HG03442 (cell line): ENCODE results near the gene FBXO17.
"Not testable (repeated sequence)": the region's sequence is repeated elsewhere in the genome, so short reads cannot be mapped to it uniquely, and the experiment has no call there.

Experiments
- ATAC-seq: cut with Tn5 transposase; IDR thresholded peaks from one replicate; pipeline ENCODE4 v1.9.1; 2021; ENCODE audit warnings: mild to moderate bottlenecking, moderate library complexity; ENCODE audit not compliant: unreplicated experiment

The FBXO17 gene

DNA sequence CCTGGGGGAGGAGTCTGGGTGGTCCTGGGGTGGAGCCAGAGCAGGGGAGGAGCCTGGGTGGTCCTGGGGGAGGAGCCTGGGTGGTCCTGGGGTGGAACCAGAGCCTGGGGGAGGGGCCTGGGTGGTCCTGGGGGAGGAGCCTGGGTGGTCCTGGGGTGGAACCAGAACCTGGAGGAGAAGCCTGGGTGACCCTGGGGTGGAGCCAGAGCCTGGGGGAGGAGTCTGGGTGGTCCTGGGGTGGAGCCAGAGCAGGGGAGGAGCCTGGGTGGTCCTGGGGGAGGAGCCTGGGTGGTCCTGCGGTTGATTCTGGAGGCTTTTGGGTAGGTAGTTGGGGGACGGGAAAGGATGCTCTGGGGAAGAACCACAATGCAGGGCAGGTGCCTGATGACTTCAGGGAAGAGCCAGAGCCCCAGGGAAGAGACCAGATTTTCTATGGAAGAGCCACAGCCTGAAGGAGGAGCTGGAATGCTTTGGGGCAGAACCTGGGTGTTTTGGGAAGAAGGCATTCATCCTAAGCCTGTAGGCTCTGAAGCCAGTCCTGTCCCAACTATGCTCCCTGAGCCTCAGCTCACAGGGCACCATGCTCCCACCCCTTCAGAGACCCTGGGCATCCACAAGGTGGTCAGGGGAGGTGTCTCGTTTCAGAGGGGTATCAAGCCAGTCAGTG is 29.8 kb downstream of the FBXO17 start:
- ATAC-seq: no peak

DNA sequence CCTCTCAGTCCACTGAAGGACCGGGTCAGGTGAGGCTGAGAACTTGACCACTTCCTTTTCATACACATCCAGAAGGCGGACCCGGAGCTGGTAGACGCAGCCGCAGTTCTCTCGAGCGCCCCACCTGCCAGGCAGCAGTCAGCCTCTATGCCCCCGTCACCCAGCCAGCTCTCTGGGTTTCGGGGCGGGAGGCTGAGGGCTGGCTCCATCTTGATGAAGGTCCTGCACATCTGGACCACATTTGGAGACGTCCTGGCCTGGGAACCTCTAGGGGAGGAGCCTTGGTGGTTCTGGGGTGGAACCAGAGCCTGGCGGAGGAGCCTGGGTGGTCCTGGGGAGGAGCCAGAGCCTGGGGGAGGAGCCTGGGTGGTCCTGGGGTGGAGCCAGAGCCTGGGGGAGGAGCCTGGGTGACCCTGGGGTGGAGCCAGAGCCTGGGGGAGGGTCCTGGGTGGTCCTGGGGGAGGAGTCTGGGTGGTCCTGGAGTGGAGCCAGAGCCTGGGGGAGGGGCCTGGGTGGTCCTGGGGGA is 30.5 kb downstream of the FBXO17 start:
- no peak for ATAC-seq

DNA sequence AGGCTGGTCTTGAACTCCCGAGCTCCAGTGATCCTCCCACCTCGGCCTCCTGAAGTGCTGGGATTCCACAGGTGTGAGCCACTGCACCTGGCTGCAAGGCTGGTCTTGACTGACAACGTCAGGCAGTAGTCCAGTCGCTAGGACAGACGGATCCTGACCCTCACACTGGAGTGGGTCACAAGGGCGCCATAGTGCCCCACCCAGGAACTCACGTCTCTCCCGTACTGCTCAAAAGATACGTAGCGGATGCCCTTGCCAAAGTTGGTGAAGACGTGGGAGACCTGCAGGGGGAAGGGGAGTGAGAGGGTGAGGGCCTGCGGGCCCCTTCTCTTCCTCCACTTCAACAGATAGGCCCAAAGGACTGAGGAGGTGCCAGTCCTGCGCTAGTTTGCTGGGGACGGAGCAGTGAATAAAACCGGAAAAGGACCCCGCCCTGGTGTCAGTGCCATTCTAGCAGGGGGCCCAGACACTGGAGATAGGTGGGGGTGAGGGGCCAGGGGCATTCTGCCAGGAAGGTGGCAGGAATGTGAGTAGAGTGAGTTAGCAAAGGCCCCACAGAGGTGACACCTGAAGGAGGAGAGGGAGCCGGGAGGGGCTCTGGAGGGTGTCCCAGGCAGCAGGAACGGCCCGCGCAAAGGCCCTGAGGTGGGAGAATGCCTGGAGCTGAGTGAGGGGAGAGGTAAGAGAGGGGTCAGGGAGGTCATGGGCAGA is 32.9 kb downstream of the FBXO17 start:
- no peak for ATAC-seq

DNA sequence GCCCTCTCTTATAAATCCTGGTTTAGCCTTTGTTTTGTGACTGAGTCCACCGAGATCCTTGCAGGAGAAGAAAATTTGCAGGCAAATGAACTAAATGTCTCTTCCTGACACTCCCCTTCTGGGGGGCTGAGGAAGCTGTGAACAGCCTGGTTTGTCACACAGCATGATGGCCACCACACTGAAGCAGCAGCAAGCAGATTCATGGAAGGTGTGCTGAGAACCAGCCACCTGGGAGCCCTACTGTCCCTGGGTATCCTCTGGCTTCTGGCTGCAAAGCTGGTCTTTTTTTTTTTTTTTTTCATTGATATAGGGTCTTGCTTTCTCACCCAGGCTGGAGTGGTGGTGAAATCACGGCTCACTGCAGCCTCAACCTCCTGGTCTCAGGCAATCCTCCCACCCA is 33.6 kb downstream of the FBXO17 start:
- no peak for ATAC-seq

DNA sequence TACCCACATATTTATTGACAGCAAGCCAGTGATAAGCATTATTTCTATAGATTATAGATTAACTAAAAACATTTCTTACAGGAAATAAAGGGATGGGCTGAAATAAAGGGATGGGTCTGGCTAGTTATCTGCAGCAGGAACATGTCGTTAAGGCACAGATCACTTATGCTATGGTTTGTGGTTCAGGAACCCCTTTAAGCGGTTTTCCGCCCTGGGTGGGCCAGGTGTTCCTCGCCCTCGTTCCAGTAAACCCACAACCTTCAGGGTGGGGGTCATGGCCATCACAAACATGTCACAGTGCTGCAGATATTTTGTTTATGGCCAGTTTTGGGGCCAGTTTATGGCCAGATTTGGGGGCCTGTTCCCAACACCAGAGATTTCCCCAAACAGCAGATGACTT is 34.1 kb downstream of the FBXO17 start:
- ATAC-seq: not testable (repeated sequence)

DNA sequence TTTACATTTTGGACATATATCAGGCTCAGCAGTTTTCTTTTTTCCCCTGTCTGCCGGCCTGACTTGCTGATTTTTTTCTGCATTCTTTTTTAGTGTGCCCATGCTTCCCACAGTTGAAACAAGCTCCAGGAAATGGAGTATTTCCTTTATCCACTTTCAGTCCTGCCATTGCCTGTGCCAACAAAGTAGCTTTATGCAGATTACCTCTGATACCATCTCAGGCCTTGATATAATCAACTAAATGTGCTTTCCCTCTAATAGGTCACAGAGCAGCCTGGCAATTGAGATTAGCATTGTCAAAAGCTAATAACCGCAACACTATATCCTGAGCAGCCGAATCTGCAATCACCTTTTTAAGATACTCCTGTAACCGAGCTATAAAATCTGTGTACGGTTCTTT is 35.6 kb downstream of the FBXO17 start:
- no peak for ATAC-seq

DNA sequence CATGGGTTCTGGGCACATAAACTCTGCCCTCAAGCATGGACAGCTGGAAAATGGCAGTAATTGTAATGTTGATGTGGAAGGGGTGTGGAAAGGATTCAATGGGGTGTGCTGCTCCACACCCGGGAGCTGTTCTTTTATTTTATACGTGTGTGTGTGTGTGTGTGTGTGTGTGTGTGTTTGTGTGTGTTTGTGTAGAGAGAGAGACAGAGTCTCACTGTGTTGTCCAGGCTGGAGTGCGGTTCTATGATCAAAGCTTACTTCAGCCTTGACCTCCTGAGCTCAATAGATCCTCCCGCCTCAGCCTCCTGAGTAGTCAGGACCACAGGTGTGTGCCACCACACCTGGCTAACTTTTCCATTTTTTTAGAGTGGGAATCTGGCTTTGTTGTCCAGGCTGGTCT is 42.0 kb downstream of the FBXO17 start:
- no peak for ATAC-seq

DNA sequence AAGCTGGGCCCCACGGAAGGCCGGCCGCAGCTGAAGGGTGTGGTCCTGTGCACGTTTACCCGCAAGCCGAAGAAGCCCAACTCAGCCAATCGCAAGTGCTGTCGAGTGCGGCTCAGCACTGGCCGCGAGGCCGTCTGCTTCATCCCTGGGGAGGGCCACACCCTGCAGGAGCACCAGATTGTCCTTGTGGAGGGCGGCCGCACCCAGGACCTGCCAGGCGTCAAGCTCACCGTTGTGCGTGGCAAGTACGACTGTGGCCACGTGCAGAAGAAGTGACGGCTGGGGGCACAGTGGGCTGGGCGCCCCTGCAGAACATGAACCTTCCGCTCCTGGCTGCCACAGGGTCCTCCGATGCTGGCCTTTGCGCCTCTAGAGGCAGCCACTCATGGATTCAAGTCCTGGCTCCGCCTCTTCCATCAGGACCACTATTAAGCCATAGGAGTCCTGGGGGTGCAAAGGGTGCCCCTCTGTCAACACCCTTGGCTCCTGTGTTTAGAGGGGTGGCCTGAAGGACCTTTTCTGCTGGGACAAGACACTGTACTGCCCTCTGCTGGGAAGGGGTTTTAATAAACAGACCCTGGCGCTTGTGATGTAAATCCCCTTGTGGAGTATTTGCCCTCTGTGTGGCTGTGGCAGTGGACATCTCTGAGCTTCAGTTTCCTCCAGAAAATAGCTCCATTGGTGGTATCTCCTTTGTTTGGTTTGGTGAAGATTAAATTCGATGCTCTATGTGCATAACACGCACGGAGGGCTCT is 42.9 kb downstream of the FBXO17 start:
- ATAC-seq: no peak

DNA sequence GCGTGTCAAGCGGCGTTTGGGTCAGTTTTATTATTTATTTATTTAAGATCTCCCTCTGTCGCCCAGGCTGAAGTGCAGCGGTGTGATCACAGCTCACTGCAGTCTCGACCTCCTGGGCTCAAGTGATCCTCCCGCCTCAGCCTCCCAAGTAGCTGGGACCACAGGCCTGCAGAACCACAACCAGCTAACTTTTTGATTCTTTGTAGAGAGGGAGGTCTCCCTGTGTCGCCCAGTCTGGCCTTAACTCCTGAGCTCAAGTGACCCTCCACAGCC is 44.1 kb downstream of the FBXO17 start:
- ATAC-seq: no peak

DNA sequence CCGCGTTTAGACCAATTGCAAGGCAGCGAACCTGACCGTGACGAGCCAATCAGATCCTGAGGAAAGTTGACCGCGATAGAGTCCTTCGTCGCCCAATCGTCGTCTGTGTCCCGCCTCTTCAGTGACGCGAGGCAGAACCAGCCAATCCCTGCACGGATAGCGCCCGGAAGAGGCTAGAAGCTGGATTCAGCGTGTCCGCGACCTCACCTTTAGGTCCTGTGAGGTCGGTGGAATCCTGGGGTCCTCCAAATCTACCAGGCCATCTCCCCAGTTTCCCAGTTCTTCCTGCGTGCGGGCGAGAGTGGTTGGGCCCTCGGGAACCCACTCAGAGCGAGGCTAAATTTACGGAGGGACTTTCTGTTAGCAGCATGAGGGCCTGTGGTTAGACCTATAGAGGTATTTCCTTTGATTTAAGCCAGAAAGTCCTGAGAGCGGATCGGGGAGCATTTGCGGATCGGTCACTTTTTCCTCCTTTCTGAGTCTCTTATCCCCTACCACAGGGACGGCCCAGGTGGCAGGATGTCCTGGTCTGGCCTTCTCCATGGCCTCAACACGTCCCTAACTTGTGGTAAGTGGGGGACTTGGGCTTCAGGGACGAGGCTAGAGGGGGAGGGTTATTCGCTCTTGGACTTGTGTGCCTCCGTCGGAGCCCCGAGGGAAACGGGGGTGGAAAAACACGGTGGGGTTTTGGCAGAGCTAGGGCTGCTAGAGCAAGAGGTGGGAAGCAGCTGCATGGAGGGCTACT is 44.6 kb downstream of the FBXO17 start, which contains the start of gene MRPS12:
Gene MRPS12, plus strand, starts transcription at position 169 of the 745 bp plus-strand sequence. Its CDS starts 351 bp downstream, at position 520.
- ATAC-seq: peak; percentile 91

DNA sequence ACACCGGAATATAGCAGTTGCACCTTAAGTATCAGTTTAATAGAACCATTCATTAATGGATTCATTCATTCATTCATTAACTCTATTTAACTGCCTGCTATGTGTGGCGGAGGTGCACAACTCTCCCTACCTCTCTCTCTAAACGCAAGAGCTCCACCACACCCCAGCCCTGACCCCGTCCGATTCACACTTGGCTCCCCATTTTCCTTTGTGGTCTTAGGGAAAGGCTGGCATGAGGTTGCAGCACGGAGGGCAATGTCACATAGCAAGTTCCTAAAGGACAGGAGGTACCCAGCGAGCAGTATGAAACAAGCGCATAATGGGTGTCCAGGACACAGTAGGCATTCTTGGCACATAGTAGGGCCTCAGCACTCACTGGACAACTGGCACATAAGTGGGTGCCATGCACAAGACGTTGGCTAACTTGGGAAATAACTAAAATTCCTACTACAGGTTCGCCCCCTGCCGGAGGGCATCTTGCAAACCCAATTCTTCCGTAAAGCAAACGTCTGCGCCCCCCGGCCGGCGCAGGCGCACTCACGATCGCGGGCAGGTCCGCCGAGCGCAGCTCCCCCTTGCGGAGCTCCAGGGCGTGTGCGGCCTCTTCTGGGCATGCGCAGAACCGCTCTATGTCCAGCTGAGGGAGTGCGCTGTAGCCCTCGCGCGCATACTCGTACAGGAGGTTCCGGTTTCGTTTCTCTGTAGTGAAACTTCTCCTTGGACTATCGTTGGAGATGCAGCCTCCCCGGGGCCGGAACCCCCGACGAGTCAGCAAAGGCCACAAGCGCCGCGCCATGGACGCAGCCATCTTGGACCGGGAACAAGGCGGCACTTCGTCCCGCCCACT is 45.4 kb downstream of the FBXO17 start, which contains the start of gene SARS2:
Gene SARS2, minus strand, starts transcription at position 835 of the 847 bp plus-strand sequence. Its CDS starts 27 bp downstream, at position 808.
- ATAC-seq: peak; percentile 64

DNA sequence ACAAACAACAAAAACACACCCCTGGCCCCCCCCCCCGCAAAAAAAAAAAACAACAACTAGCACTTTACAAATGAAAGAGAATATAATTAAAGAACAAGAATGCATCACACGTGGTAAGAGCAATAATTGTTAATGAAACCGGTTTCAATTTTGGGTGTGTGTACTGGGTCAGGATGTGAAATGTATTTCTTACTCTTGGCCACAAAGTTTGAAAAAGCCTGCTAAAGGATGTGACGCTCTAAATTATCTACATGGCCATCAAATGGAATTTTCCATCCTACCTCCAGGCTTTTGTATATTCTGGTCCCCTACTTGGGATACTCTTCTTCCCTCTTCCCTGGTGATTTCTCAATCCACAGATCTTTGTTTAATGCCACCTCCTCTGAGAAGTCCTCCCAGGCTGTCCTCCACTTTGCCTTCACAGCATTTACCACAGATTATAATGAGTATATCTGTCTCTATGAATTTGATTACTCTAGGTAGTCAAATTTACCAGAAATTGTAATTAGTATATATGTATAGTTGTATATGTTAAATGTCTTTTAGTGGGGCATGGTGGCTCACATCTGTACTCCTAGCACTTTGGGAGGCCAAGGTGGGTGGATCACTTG is 47.0 kb downstream of the FBXO17 start:
- ATAC-seq: no peak

DNA sequence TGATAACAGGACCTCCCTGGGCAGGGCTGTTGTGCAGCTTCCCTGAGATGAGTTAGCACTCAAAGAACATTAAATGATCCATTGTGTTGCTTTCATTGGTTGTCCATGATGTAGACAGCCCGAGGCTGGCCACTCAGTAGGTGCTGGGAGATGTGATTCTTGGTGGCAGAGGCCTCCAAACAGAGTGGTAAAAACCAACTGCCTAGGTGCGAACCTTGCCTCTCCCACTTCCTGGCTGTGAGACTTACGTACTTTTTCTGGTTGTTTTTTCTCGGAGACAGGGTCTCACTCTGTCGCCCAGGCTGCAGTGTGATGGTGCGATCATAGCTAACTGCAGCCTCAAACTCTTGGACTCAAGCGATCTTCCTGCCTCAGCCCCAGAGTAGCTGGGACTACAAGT is 51.2 kb downstream of the FBXO17 start:
- ATAC-seq: no peak

DNA sequence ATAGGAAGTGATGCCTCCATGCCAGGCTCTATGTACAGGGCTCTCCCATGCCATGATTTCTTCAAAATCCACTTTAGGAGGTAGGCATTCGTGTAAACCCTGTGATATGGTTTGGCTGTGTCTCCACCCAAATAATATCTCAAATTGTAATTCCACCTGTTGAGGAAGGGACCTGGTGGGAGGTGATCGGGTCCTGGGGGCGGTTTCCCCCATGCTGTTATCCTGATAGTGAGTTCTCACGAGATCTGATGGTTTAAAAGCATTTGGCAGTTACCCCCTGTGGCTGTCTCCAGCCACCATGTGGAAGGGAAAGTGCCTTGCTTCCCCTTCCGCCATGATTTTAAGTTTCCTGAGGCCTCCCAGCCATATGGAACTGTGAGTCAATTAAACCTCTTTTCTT is 53.1 kb downstream of the FBXO17 start:
- no peak for ATAC-seq

DNA sequence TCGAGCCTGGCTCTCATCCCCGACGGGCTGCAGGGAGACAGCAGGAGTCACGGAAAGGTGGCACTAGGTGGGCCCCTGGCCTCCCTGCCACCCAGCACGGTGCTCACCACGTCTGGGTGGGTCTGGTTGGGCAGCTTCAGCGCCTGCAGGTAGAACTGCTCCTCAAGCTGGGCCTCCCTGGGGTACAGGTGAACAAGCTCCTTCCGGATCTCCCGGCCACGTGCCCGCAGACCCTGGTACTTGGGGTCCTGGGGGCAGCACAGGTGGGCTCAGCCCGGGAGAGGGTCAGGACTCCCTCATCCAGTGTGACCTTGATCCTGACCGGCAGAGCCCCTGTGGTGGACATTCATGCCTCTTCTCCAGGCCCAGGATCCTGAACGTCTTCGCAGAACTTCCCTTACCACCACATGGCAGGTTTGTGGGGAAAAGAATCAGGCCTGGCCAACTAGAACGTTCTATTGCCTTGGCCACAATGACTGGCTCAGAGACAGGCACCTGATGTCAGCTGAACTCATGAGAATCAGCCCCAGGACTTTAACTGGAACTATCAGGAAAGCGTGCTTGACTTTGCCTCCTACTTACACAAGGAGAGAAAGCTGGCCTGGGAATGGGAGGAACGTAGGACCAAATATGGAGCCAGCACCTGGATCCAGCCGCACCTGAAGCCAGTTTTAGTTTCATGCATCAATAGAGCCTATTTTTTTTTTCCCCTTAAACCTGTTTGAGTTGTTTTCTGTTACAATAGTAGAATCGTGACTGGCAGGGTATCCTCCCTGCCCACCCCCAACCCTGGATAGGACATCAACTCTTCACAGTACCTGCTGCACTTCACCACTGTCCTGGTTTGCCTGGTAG is 53.9 kb downstream of the FBXO17 start:
- no peak for ATAC-seq

DNA sequence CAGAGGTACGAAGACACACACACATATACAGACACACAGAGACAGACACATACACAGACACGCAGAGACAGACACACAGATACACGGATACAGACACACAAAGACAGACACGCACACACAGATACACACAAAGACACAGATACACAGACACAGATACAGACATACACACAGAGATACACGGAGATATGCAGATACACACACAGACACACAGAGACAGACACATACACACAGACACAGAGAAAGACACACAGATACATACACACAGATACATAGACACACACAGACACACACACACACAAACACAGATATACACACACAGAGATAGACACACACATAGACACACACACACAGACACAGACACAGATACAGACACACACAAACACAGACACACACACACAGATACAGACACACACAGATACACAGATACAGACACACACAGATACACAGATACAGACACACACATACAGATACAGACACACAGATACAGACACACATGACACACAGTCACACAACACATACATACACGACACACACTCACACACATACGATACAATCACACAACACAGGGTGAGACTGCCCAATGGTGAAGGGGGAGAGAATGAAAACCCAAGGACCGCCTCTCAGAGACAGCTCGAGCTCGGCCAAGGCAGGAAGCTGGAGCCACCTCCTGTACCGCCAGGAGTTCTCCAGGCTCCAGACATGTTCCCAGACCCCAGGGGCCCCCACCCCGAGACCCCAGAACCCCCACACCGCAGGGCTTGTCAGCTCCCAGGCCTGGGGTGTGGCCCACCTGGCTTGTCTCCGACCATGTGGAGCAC is 54.7 kb downstream of the FBXO17 start:
- no peak for ATAC-seq

DNA sequence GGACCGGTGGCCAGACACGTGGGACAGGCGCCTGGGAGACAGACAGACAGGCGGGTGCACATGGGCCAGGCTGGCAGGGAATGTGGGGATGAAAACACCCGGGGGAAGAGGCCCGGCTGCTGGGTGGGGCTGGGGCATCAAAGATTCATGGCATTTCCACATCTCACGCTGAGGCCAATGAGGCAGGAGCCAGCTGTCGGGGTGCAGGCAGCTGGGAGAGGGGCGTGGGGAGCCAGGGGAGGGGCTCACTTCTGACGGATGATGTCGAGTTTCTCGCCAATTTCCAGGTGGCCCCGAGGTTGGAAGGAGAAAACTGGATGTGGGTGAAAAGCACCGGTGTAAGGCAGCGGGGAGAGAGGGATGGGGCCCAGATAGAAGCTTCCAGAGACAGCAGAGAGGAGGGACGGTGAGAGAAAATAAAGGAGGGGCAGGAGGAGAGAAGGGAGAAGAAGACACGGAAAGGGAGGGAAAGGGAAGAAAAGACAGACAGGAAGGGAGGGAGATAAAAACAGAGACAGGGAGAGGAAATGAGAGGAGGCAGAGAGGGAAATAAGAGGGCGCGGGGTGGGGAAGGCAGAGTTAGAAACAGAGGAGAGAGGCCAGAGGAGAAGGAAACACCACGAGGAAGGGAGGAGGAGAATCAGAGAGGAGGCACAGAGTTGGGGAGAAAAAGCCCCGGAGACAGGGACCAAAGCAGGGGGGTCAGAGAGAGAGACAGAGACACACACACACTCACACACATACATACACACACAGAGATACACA is 55.5 kb downstream of the FBXO17 start:
- ATAC-seq: no peak
